OCI-LY1 (cell line): ENCODE measurements around the gene MAPK12.

Experiments
- EZH2 ChIP-seq: fragments of 200-600 bp; sonication (generic), shearing (Covaris generic); IDR thresholded peaks from 2 replicates; pipeline ENCODE4 v1.8.0; 2017; ENCODE audit warnings: borderline replicate concordance, mixed run types, mild to moderate bottlenecking, antibody characterized with exemption, low read length, moderate library complexity, mixed read lengths
- TF ChIP-seq, protein P1 (sequence below): fragments of 200-600 bp; sonication (generic), shearing (Covaris generic); IDR thresholded peaks from 2 replicates; pipeline ENCODE4 v1.5.1; 2017; ENCODE audit warnings: mild to moderate bottlenecking, antibody characterized with exemption, low read length, moderate library complexity, mixed read lengths

DNA sequence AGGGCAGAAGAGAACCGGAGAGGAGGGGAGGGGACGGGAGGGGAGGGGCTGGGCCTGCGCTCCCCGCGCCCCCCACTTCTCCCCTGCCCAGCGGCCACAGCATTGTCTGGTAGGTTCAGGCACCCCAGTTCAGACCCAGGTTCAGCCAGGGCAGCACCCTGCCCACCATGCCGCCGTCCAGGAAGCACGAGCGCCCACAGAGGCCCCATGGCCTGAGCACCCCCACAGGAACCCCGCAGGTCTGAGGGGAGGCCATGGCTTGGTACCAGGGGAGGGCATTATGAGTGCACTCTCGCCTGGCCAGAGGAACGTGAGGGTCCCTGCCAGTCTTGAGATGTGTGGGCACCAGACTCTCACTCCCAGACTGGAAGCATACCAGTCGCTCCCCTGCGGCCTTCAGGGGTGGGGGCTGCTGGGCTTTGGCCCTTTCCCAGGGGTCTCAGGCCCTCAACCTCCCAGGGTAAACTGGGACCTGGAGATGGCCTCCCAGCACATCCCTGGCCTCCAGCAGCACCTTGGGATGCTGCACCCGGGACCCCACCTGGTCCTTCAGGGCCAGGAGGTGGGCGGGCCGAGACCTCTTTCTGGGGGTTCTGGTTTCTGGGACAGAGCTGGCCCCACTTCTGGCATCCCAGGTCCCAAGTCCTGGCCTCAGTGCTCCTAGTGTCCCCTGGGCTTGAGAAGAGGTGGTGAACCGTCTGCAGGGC lies 46.6 kb upstream of the MAPK12 start:
- TF ChIP-seq, protein P1, sequence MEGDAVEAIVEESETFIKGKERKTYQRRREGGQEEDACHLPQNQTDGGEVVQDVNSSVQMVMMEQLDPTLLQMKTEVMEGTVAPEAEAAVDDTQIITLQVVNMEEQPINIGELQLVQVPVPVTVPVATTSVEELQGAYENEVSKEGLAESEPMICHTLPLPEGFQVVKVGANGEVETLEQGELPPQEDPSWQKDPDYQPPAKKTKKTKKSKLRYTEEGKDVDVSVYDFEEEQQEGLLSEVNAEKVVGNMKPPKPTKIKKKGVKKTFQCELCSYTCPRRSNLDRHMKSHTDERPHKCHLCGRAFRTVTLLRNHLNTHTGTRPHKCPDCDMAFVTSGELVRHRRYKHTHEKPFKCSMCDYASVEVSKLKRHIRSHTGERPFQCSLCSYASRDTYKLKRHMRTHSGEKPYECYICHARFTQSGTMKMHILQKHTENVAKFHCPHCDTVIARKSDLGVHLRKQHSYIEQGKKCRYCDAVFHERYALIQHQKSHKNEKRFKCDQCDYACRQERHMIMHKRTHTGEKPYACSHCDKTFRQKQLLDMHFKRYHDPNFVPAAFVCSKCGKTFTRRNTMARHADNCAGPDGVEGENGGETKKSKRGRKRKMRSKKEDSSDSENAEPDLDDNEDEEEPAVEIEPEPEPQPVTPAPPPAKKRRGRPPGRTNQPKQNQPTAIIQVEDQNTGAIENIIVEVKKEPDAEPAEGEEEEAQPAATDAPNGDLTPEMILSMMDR, result no peak
- no peak for TF ChIP-seq EZH2
